ENCODE data around the gene MAN1C1.

MAN1C1 gene

DNA sequence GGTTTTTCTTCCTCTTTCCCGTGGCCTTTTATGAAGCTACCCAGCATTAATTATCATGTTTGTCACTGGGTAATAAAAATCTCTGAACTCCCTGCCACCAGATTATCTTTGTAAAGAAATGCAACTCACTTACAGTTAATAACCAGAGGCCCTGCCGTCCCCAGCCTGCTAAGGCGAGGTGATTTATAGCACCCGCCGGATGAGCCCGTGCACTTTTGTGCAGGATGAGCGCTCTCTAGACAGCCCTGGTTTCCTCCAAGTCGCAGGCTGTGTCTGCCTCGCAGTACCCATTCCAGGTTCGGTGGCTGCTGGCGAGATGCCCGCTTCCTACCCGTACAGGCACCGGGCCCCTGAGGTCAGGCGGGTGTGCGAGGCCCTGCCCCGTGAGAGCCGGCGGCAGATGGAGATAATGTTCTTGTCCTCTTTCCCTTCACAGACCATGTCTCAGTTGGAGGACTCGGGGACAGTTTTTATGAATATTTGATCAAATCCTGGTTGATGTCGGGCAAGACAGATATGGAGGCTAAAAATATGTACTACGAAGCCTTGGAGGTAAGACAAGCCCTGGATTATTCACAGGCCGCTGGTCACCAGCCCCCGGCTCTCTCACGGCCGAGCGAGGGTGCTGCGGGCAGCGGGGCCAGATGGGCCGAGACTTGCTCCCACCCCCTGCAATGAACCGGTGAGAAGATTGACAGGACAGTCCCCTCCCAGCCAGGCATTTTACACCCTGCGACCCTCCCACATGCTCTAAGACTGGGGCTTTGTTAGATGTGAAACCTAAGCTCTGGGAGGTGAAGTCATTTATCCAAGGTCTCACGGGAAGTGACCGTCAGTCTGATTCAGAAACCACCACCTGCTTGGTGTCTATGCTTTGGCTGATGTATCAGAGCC is 154.9 kb downstream of the MAN1C1 start:
- TF ChIP-seq, protein P1, sequence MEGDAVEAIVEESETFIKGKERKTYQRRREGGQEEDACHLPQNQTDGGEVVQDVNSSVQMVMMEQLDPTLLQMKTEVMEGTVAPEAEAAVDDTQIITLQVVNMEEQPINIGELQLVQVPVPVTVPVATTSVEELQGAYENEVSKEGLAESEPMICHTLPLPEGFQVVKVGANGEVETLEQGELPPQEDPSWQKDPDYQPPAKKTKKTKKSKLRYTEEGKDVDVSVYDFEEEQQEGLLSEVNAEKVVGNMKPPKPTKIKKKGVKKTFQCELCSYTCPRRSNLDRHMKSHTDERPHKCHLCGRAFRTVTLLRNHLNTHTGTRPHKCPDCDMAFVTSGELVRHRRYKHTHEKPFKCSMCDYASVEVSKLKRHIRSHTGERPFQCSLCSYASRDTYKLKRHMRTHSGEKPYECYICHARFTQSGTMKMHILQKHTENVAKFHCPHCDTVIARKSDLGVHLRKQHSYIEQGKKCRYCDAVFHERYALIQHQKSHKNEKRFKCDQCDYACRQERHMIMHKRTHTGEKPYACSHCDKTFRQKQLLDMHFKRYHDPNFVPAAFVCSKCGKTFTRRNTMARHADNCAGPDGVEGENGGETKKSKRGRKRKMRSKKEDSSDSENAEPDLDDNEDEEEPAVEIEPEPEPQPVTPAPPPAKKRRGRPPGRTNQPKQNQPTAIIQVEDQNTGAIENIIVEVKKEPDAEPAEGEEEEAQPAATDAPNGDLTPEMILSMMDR (conservative IDR thresholded peaks at IDR 0.05; ENCODE audit: low read depth, low read length): no peak
- DNase-seq (ENCODE audit: low read depth): no peak
- H3K4me3 ChIP-seq (ENCODE audit: low read depth, low read length): no peak overlapping the region

DNA sequence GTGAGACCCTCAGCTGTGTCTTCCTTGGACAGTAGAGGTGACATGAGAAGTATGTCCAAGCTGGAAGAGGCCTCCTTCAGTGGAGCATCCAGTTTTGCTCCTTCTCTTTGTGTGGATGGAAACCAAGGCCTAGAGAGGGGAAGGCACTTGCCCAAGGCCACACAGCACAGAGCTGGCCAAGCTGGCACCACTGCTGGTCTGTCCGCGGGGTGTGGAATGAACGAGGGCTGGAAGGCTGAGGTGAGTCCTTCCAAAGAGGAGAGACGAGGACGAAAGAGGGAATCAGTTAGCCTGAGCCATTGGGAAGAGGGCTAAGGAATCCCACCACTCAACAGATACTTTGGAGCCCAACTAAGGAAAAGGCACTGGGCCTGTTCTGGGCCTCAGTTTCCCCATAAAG is 155.6 kb downstream of the MAN1C1 start:
- TF ChIP-seq, protein P1 (conservative IDR thresholded peaks at IDR 0.05; ENCODE audit: low read depth, low read length): no peak
- no peak for DNase-seq (ENCODE audit: low read depth)
- H3K4me3 ChIP-seq (ENCODE audit: low read depth, low read length): no peak overlapping the region

DNA sequence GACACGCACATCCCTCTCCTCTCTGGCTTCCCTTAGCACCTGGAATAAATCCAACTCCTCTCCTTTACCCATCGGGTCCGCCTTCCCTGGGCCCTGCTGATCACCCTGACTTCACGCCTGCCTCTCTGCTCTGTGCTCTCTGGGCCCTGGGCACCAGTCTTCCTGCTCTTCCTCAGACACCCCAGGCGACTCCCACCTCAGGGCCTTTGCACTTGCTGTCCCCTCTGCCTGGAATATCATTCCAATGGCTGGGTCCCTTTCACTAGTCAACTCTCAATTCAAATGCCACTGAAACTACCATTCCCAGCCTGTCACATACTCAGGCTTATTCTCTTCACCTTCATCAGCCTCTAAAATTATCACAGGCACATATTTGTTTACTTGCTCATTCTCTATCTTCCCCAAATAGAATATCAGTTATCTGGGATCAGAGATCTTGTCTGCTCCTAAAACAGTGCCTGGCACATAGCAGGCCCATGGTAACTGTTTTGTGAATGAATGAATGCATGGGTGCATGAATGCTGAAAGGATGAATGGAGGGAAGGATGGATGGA is 156.2 kb downstream of the MAN1C1 start:
- no peak overlapping the region for H3K4me3 ChIP-seq (ENCODE audit: low read depth, low read length)
- DNase-seq (ENCODE audit: low read depth): no peak
- TF ChIP-seq, protein P1 (conservative IDR thresholded peaks at IDR 0.05; ENCODE audit: low read depth, low read length): no peak

DNA sequence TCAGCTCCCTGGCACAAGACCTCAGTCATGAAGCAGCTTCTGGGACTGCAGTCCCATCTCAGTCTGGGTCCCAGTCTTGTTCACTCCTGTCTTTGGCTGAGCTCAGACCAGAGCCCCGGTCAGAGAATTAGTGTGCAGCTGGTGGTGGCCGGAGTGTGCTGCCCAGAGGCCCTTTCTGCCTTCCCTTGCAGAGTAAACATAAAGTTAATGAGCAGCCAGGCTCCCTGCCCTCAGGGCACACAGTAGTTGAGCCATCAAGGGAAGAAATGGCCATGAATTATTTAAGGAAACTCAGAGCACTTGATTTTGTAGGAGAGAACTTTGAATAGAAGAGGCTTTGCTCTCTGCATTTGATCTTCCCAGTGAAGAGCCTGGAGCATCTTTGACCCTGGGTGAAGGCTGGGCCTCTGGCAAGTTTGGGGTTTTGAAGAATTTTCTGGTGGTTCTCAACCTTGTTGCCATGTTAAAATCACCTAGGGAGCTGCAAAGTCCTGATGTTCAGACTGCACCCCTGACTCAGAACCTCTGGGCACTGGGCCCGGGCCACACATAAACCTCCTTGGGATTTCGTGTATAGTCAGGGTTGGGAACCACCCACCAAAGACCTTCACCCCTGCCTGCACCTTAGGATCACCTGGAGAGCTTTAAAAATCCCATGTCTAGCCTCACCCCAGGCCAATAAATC is 157.0 kb downstream of the MAN1C1 start:
- TF ChIP-seq, protein P1 (conservative IDR thresholded peaks at IDR 0.05; ENCODE audit: low read depth, low read length): no peak
- no peak for DNase-seq (ENCODE audit: low read depth)
- no peak overlapping the region for H3K4me3 ChIP-seq (ENCODE audit: low read depth, low read length)

DNA sequence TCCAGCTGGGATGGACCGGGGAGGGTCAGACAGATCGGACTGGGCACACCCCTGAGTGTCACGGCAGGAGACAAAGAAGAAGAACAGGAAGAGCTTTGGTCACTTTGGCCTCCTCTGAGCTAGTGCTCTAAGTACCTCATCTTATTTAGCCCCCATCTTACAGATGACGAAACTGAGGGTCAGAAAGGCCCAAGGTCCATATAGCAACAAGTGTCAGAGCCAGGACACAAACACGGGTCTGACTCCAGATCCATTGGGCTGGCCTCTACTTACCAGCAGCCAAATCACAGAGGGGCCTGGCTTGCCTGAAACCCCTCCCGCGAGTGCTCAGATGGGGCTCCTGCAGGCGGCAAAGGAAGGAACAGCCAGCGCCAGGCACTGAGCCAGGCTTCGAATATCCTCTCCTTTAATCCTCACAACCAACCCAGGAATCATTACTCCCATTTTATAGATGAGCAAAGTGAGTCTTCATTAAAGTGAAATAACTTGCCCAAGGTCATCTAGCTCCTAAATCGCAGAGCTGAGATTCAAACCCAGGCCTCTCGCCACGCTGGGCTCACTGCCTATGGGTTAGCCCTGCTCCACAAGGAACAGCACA is 157.7 kb downstream of the MAN1C1 start:
- H3K4me3 ChIP-seq (ENCODE audit: low read depth, low read length): no peak overlapping the region
- no peak for DNase-seq (ENCODE audit: low read depth)
- TF ChIP-seq, protein P1 (conservative IDR thresholded peaks at IDR 0.05; ENCODE audit: low read depth, low read length): no peak

DNA sequence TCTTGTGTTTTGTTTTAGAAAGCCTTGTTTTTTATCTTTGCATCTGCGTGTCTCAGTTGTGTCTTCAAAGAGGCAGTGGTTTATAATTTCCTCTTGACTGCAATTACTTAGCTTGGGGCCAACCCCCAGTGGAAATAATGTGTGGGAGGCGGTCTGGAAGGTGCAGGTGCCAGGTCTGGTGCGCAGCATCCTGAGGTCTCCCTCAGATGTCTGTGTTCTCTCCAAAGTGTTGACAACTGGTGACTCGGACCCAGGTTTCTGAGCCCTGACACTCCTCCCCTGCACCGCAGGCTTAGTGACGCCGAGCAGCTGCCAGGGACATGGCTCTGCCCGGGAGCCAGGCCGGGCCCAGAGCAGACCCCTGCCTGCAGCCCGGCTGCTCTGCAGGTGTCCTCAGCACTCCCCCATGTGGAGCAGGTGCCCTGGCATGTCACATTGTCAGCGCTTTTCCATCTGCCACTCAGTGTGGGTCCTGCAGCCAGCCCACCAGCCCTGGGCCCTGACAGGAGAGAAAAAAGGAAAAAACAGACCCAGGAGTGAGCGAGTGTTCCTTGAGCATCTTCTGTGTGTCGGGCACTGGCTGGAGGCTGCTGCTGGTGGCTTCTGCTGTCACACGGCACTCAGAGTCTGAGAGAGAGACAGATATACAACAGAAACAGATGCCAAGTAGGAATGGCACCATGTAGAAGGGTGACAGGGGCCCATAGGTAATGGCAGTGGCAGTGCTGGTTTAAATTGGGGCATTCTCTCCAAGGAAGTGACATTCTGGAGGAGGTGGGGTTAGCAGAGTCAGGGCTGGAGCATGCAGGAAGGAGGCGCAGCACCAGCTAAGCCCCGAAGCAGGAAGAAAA is 158.6 kb downstream of the MAN1C1 start:
- TF ChIP-seq, protein P1 (conservative IDR thresholded peaks at IDR 0.05; ENCODE audit: low read depth, low read length): no peak
- H3K4me3 ChIP-seq (ENCODE audit: low read depth, low read length): no peak overlapping the region
- no peak for DNase-seq (ENCODE audit: low read depth)

Measured in choroid plexus epithelial cell (primary cell).